ENCODE data around the gene MUC2. TPM values are rescaled to one million over a fixed set of nuclear protein-coding genes. Genes with fewer than 3 reads are reported as not detected.

Gene MUC2
- total RNA-seq, 2 experiments from 2014 or later, result not detected

GRCh38 chr11:1101318-1102089, 26.8 kb downstream of the MUC2 start:
- Histone ChIP-seq H3K4me1 (ENCODE audit: insufficient read depth, low read length, poor library complexity, severe bottlenecking) (no peaks in the 10 kb centered on the region), H3K4me3 (ENCODE audit: low read depth, low read length, poor library complexity, severe bottlenecking) (no peak overlapping the region), H4K20me1 (ENCODE audit: insufficient read depth, low read length) (no peaks in the 10 kb centered on the region), H3K79me2 (ENCODE audit: insufficient read depth, low read depth, low read length) (no peaks in the 10 kb centered on the region), H3K9me3 (ENCODE audit: low read length) (0 out of 2 replicates have a peak, but pooled peaks cover 4% of the 10 kb centered on the region), H3K27ac (ENCODE audit: low read depth, low read length, poor library complexity, severe bottlenecking) (no peak overlapping the region), H3K9me2 (ENCODE audit: insufficient read depth, low read length) (no peaks in the 10 kb centered on the region), H3K4me2 (ENCODE audit: low read length) (no peak overlapping the region), H3K36me3 (ENCODE audit: insufficient read depth, low read length) (no peaks in the 10 kb centered on the region), H2AFZ (ENCODE audit: low read length) (no peak overlapping the region)
- BruUV-seq (replicated peaks), result no TSS peak
- DNase-seq (ENCODE audit: low spot score), result no peak
- ChIA-PET CTCF (ENCODE audit: unreplicated experiment) (no interaction called here), POLR2A (no interaction called here)
- TF ChIP-seq CTCF (conservative IDR thresholded peaks at IDR 0.05; ENCODE audit: low read length), result no peak
- no peak for TF ChIP-seq EZH2phosphoT487 (IDR thresholded peaks at IDR 0.05; ENCODE audit: borderline replicate concordance, low read depth, low read length)
- intact Hi-C loops (cut with micrococcal nuclease; ENCODE audit: unreplicated experiment), result no loop called here

- Histone ChIP-seq H3K4me1 (ENCODE audit: insufficient read depth, low read length, poor library complexity, severe bottlenecking) (no peaks in the 10 kb centered on the region), H3K9me3 (ENCODE audit: low read length) (0 out of 2 replicates have a peak, but pooled peaks cover 4% of the 10 kb centered on the region), H3K27ac (ENCODE audit: low read depth, low read length, poor library complexity, severe bottlenecking) (no peak overlapping the region), H3K4me3 (ENCODE audit: low read depth, low read length, poor library complexity, severe bottlenecking) (no peak overlapping the region), H3K79me2 (ENCODE audit: insufficient read depth, low read depth, low read length) (no peaks in the 10 kb centered on the region), H3K9me2 (ENCODE audit: insufficient read depth, low read length) (no peaks in the 10 kb centered on the region), H4K20me1 (ENCODE audit: insufficient read depth, low read length) (no peaks in the 10 kb centered on the region), H2AFZ (ENCODE audit: low read length) (no peak overlapping the region), H3K4me2 (ENCODE audit: low read length) (no peak overlapping the region), H3K36me3 (ENCODE audit: insufficient read depth, low read length) (no peaks in the 10 kb centered on the region)
- no TSS peak for BruUV-seq (replicated peaks)
- DNase-seq (ENCODE audit: low spot score), result no peak
- CTCF ChIA-PET (ENCODE audit: unreplicated experiment), result no interaction called here
- TF ChIP-seq CTCF (conservative IDR thresholded peaks at IDR 0.05; ENCODE audit: low read length), result no peak
- no peak for TF ChIP-seq EZH2phosphoT487 (IDR thresholded peaks at IDR 0.05; ENCODE audit: borderline replicate concordance, low read depth, low read length)
- intact Hi-C loops (cut with micrococcal nuclease; ENCODE audit: unreplicated experiment), result no loop called here
- POLR2A ChIA-PET, result no interaction called here
These were observed 27.7 kb downstream of the MUC2 start for GRCh38 chr11:1102221-1102971.

- DNase-seq (ENCODE audit: low spot score), result no peak
- Histone ChIP-seq H3K9me2 (ENCODE audit: insufficient read depth, low read length) (no peaks in the 10 kb centered on the region), H4K20me1 (ENCODE audit: insufficient read depth, low read length) (no peaks in the 10 kb centered on the region), H3K4me1 (ENCODE audit: insufficient read depth, low read length, poor library complexity, severe bottlenecking) (no peaks in the 10 kb centered on the region), H2AFZ (ENCODE audit: low read length) (no peak overlapping the region), H3K9me3 (ENCODE audit: low read length) (0 out of 2 replicates have a peak, but pooled peaks cover 4% of the 10 kb centered on the region), H3K4me2 (ENCODE audit: low read length) (no peak overlapping the region), H3K4me3 (ENCODE audit: low read depth, low read length, poor library complexity, severe bottlenecking) (no peak overlapping the region), H3K36me3 (ENCODE audit: insufficient read depth, low read length) (no peaks in the 10 kb centered on the region), H3K79me2 (ENCODE audit: insufficient read depth, low read depth, low read length) (no peaks in the 10 kb centered on the region), H3K27ac (ENCODE audit: low read depth, low read length, poor library complexity, severe bottlenecking) (no peak overlapping the region)
- TF ChIP-seq CTCF (conservative IDR thresholded peaks at IDR 0.05; ENCODE audit: low read length), result no peak
- no peak for TF ChIP-seq EZH2phosphoT487 (IDR thresholded peaks at IDR 0.05; ENCODE audit: borderline replicate concordance, low read depth, low read length)
- POLR2A ChIA-PET, result no interaction called here
- BruUV-seq (replicated peaks), result no TSS peak
- CTCF ChIA-PET (ENCODE audit: unreplicated experiment), result no interaction called here
- intact Hi-C loops (cut with micrococcal nuclease; ENCODE audit: unreplicated experiment), result no loop called here
These were observed 28.3 kb downstream of the MUC2 start for GRCh38 chr11:1102996-1103395.
